HL-60/S4 treated with retinoic acid at 250 ng/mL for 4 days and 3 days (cell line): Measurements from ENCODE around the gene TMEM179B.

Source experiments
- in situ Hi-C: fragments of 300-500 bp; cut with MboI; formaldehyde crosslinking; loops from 2 replicates; pipeline ENCODE4 v1.7.0; 2022; ENCODE audit warnings: low sequenced_read_pairs

TMEM179B gene

GRCh38 chr11:62831520-62832335 is 44.5 kb downstream of the TMEM179B start, which contains the start of gene STX5:
Gene STX5, minus strand, starts transcription at chr11:62832051. Its CDS starts 808 bp downstream, at chr11:62831243.
- in situ Hi-C loops, result no loop called here

GRCh38 chr11:62832336-62833234 is 45.4 kb downstream of the TMEM179B start, which contains the start of gene TEX54:
Gene TEX54, minus strand, starts transcription at chr11:62832841.
- in situ Hi-C loops, result no loop called here

GRCh38 chr11:62835336-62835735 is 48.1 kb downstream of the TMEM179B start:
- in situ Hi-C loops, result no loop called here

GRCh38 chr11:62839050-62839945 is 52.1 kb downstream of the TMEM179B start, which contains the start of gene WDR74:
Gene WDR74, minus strand, starts transcription at chr11:62839590. Its CDS starts 20 bp downstream, at chr11:62839570.
- in situ Hi-C loops, result no loop called here
